ENCODE results near the gene BHMT2.

The BHMT2 gene, protein sequence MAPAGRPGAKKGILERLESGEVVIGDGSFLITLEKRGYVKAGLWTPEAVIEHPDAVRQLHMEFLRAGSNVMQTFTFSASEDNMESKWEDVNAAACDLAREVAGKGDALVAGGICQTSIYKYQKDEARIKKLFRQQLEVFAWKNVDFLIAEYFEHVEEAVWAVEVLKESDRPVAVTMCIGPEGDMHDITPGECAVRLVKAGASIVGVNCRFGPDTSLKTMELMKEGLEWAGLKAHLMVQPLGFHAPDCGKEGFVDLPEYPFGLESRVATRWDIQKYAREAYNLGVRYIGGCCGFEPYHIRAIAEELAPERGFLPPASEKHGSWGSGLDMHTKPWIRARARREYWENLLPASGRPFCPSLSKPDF

GRCh38 chr5:79069488-79070349 is at the start of gene BHMT2, which contains the start of gene DMGDH:
BHMT2 (plus strand) TSS chr5:79069767; CDS start chr5:79069783, 16 bp downstream.
DMGDH (minus strand) TSS chr5:79069674; CDS start chr5:79069620, 54 bp downstream.
- DNase-seq (ENCODE audit: low spot score) = peak; percentile 17
- in situ Hi-C loops (cut with MboI; ENCODE audit: low sequenced_read_pairs, unreplicated experiment) = no loop called here
- TF ChIP-seq CTCF (IDR thresholded peaks at IDR 0.05; ENCODE audit: borderline replicate concordance, control extremely low read depth, extremely low read depth, insufficient read depth, missing control alignments) = no peak

DNA sequence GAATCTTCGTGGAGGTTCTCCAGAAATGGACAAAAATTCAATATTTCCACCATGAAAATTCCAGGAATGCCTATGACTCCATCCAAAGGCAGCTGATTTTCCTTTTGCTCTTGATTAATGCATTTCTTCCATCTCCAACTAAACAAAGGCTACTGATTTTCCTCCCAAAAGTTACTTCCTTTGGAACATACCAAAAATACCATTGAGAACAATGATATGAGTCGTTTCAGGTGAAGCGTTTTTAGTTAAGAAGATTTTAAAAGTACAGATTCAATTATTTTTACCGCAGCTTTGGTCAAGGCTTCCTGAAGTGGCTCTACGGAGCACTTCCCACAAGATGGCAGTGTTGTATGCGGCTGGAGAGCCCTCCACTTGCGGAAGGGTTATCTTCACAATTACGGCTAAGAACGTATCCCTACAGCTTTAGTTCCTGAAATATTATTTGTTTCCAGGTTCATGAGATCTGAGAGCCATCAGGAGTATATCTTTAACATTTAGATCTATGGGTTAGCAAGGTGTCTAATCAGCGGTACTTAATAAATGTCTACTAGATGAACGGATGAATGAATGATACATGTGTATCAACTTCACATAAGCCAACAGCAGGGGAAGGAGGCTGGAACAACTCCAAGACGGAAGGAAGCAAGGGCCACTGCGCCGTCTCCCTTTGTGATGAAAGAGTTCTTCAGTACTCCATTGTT is 48.6 kb upstream of the BHMT2 start:
- DNase-seq (ENCODE audit: low spot score) = peak; percentile 46
- peak; percentile 71 for TF ChIP-seq CTCF (IDR thresholded peaks at IDR 0.05; ENCODE audit: borderline replicate concordance, control extremely low read depth, extremely low read depth, insufficient read depth, missing control alignments)
- in situ Hi-C loops (cut with MboI; ENCODE audit: low sequenced_read_pairs, unreplicated experiment) = loop anchor here (10.0 kb wide), 2 partner anchors 94 to 444 kb away; partner anchors contain the start of gene BHMT

- no peak for DNase-seq (ENCODE audit: low spot score)
- no peak for TF ChIP-seq CTCF (IDR thresholded peaks at IDR 0.05; ENCODE audit: borderline replicate concordance, control extremely low read depth, extremely low read depth, insufficient read depth, missing control alignments)
- in situ Hi-C loops (cut with MboI; ENCODE audit: low sequenced_read_pairs, unreplicated experiment) = loop anchor here (10.0 kb wide), 2 partner anchors 93 to 443 kb away; partner anchors contain the start of gene BHMT
These were observed 47.8 kb upstream of the BHMT2 start for GRCh38 chr5:79021753-79022152.

GRCh38 chr5:79022771-79023170 is 46.8 kb upstream of the BHMT2 start:
- in situ Hi-C loops (cut with MboI; ENCODE audit: low sequenced_read_pairs, unreplicated experiment) = loop anchor here (10.0 kb wide), 2 partner anchors 92 to 442 kb away; partner anchors contain the start of gene BHMT
- no peak for TF ChIP-seq CTCF (IDR thresholded peaks at IDR 0.05; ENCODE audit: borderline replicate concordance, control extremely low read depth, extremely low read depth, insufficient read depth, missing control alignments)
- DNase-seq (ENCODE audit: low spot score) = no peak

DNA sequence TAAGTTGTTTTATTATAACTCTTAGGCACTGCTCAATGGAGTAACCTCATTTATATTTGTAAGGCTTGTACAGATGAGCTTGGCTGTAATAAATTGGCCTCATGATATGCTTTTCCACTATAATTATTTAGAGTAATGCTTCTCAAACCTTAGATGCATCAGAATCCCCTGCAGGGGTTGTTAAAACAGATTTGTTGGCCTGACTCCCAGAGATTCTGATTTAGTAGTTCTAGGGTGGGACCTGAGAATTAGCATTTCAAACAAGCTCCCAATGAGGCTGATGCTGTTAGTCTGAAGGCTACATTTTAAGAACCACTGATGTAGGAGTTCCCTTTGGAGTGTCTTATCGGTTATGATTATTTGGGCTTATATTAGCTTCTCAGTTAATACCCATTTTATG is 46.2 kb upstream of the BHMT2 start:
- no peak for TF ChIP-seq CTCF (IDR thresholded peaks at IDR 0.05; ENCODE audit: borderline replicate concordance, control extremely low read depth, extremely low read depth, insufficient read depth, missing control alignments)
- DNase-seq (ENCODE audit: low spot score) = no peak
- in situ Hi-C loops (cut with MboI; ENCODE audit: low sequenced_read_pairs, unreplicated experiment) = loop anchor here (10.0 kb wide), 2 partner anchors 91 to 441 kb away; partner anchors contain the start of gene BHMT

GRCh38 chr5:79023947-79024346 is 45.6 kb upstream of the BHMT2 start:
- no peak for DNase-seq (ENCODE audit: low spot score)
- in situ Hi-C loops (cut with MboI; ENCODE audit: low sequenced_read_pairs, unreplicated experiment) = loop anchor here (10.0 kb wide), 2 partner anchors 91 to 441 kb away; partner anchors contain the start of gene BHMT
- TF ChIP-seq CTCF (IDR thresholded peaks at IDR 0.05; ENCODE audit: borderline replicate concordance, control extremely low read depth, extremely low read depth, insufficient read depth, missing control alignments) = no peak

All from GM13976 (cell line).